HepG2 (cell line): ENCODE measurements around the gene PPARA. TPM values are rescaled to one million over a fixed set of nuclear protein-coding genes. Genes with fewer than 3 reads are reported as not detected.

Experiments
- CHCHD3 ChIP-seq: sonication (generic); formaldehyde crosslinking; IDR thresholded peaks from 2 replicates; pipeline ENCODE4 v1.8.0; 2022; ENCODE audit warnings: mild to moderate bottlenecking, missing genetic modification reagents, moderate library complexity
- FOXK1 ChIP-seq: sonication (generic); formaldehyde crosslinking; IDR thresholded peaks from 2 replicates; pipeline ENCODE4 v1.4.0; 2020; ENCODE audit warnings: low read depth, missing genetic modification reagents, borderline replicate concordance
- HNRNPL ChIP-seq: fragments of 200-400 bp; formaldehyde crosslinking; IDR thresholded peaks from 2 replicates; pipeline ENCODE4 v1.6.1; 2017; ENCODE audit warnings: mild to moderate bottlenecking, low read depth, low read length
- KLF11 ChIP-seq: IDR thresholded peaks from 2 replicates; pipeline ENCODE4 v1.6.1; 2016; ENCODE audit warnings: missing compliant biosample characterization
- MLX ChIP-seq: IDR thresholded peaks from 2 replicates; pipeline ENCODE4 v1.6.1; 2016
- MTF2 ChIP-seq: sonication (generic); formaldehyde crosslinking; IDR thresholded peaks from 2 replicates; pipeline ENCODE4 v1.5.0; 2020; ENCODE audit warnings: missing genetic modification reagents, borderline replicate concordance
- PHB2 ChIP-seq: fragments of 450-650 bp; IDR thresholded peaks from 2 replicates; pipeline ENCODE4 v1.6.1; 2018; ENCODE audit not compliant: partially characterized antibody
- RAD21 ChIP-seq: fragments of 450-650 bp; formaldehyde crosslinking; IDR thresholded peaks from 2 replicates; pipeline ENCODE4 v1.5.0; 2020; ENCODE audit warnings: mild to moderate bottlenecking
- SYNCRIP ChIP-seq: fragments of 200-400 bp; formaldehyde crosslinking; IDR thresholded peaks from 2 replicates; pipeline ENCODE4 v1.6.1; 2018; ENCODE audit warnings: mild to moderate bottlenecking, low read depth, low read length; ENCODE audit not compliant: insufficient read depth
- TGIF2 ChIP-seq: IDR thresholded peaks from 2 replicates; pipeline ENCODE4 v1.6.1; 2016; ENCODE audit warnings: control low read depth, missing compliant biosample characterization
- THYN1 ChIP-seq: sonication (generic); formaldehyde crosslinking; IDR thresholded peaks from 2 replicates; pipeline ENCODE4 v1.8.1; 2023; ENCODE audit warnings: low read depth, mild to moderate bottlenecking, moderate library complexity, missing genetic modification reagents, borderline replicate concordance
- TSC22D2 ChIP-seq: sonication (generic); formaldehyde crosslinking; IDR thresholded peaks from 2 replicates; pipeline ENCODE4 v1.5.1; 2020; ENCODE audit warnings: missing genetic modification reagents, mild to moderate bottlenecking, borderline replicate concordance
- ZKSCAN5 ChIP-seq: sonication (generic); formaldehyde crosslinking; IDR thresholded peaks from 2 replicates; pipeline ENCODE4 v1.5.1; 2020; ENCODE audit warnings: mild to moderate bottlenecking, missing genetic modification reagents
- ZNF225 ChIP-seq: sonication (generic); formaldehyde crosslinking; IDR thresholded peaks from 2 replicates; pipeline ENCODE4 v1.4.0; 2020; ENCODE audit warnings: mild to moderate bottlenecking, missing genetic modification reagents
- ZNF260 ChIP-seq: sonication (generic); formaldehyde crosslinking; IDR thresholded peaks from 2 replicates; pipeline ENCODE4 v1.4.0; 2020; ENCODE audit warnings: missing genetic modification reagents, low read depth, mild to moderate bottlenecking, borderline replicate concordance
- ZNF274 ChIP-seq: sonication (generic); formaldehyde crosslinking; IDR thresholded peaks from 2 replicates; pipeline ENCODE4 v1.5.1; 2020; ENCODE audit warnings: mild to moderate bottlenecking, missing genetic modification reagents
- ZNF616 ChIP-seq: sonication (generic); formaldehyde crosslinking; IDR thresholded peaks from 2 replicates; pipeline ENCODE4 v1.5.0; 2020; ENCODE audit warnings: low read depth, mild to moderate bottlenecking, missing genetic modification reagents
- polyA plus RNA-seq, 8 experiments: library from polyadenylated mRNA; depleted of rRNA in 3 of 8; stranded (reverse) in 7 of 8; unstranded in 1 of 8; fragments of >200 nt; fragmentation: Illumina TruSeq in 4 of 8; extraction: Trizol in 4 of 8; gene quantifications; 2 replicates each; pipeline versions ENCODE4 v1.2.1 to v1.2.3, GENCODE V29; 2011 to 2016; ENCODE audit warnings: low read depth in 4 of 8, missing spikeins in 1 of 8, mixed read lengths in 1 of 8; ENCODE audit not compliant: insufficient read depth in 1 of 8
- total RNA-seq, 5 experiments: library from RNA; depleted of rRNA; stranded (reverse); fragments of >200 nt; fragmentation: Illumina TruSeq; extraction: Trizol; gene quantifications; 2 replicates each; pipeline ENCODE4 v1.2.3, GENCODE V29; 2016; ENCODE audit warnings: low read depth in 1 of 5
- TF ChIP-seq, protein P1 (sequence below): sonication (generic); formaldehyde crosslinking; IDR thresholded peaks from 2 replicates; pipeline ENCODE4 v1.9.0; 2021; ENCODE audit warnings: missing genetic modification reagents, borderline replicate concordance
- TF ChIP-seq, protein P2 (sequence below): sonication (generic); formaldehyde crosslinking; conservative IDR thresholded peaks from 2 replicates; pipeline ENCODE4 v1.8.0; 2022; ENCODE audit warnings: missing genetic modification reagents
- TF ChIP-seq, protein P3 (sequence below): sonication (generic); formaldehyde crosslinking; IDR thresholded peaks from 2 replicates; pipeline ENCODE4 v1.4.0; 2020; ENCODE audit warnings: mild to moderate bottlenecking, missing genetic modification reagents
- TF ChIP-seq, protein P4 (sequence below): sonication (generic); formaldehyde crosslinking; IDR thresholded peaks from 2 replicates; pipeline ENCODE4 v1.4.0; 2020; ENCODE audit warnings: low read depth, missing genetic modification reagents

PPARA gene
- total and polyA plus RNA-seq, 2 of the 13 experiments (the other 11 are each of a cell fraction or from before 2014, with no cell fraction given) = 18.2 to 24.7 TPM

GRCh38 chr22:46132830-46133587 lies 17.3 kb upstream of the PPARA start (continued):
- TF ChIP-seq, protein P1, sequence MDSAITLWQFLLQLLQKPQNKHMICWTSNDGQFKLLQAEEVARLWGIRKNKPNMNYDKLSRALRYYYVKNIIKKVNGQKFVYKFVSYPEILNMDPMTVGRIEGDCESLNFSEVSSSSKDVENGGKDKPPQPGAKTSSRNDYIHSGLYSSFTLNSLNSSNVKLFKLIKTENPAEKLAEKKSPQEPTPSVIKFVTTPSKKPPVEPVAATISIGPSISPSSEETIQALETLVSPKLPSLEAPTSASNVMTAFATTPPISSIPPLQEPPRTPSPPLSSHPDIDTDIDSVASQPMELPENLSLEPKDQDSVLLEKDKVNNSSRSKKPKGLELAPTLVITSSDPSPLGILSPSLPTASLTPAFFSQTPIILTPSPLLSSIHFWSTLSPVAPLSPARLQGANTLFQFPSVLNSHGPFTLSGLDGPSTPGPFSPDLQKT (CRISPR knock-in tag) = 0 out of 2 replicates have a peak, but pooled peaks have one; percentile 30
- TF ChIP-seq, protein P2, sequence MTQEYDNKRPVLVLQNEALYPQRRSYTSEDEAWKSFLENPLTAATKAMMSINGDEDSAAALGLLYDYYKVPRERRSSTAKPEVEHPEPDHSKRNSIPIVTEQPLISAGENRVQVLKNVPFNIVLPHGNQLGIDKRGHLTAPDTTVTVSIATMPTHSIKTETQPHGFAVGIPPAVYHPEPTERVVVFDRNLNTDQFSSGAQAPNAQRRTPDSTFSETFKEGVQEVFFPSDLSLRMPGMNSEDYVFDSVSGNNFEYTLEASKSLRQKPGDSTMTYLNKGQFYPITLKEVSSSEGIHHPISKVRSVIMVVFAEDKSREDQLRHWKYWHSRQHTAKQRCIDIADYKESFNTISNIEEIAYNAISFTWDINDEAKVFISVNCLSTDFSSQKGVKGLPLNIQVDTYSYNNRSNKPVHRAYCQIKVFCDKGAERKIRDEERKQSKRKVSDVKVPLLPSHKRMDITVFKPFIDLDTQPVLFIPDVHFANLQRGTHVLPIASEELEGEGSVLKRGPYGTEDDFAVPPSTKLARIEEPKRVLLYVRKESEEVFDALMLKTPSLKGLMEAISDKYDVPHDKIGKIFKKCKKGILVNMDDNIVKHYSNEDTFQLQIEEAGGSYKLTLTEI = no peak
- no peak for TF ChIP-seq ZNF260
- no peak for TF ChIP-seq KLF11
- TF ChIP-seq PHB2 = no peak
- TF ChIP-seq MLX = peak; percentile 82; the same call in 1 of the 2 replicates
- peak; percentile 55; the same call in 1 of the 2 replicates for TF ChIP-seq ZNF274 (CRISPR knock-in tag)
- TF ChIP-seq MTF2 = no peak
- no peak for TF ChIP-seq THYN1 (CRISPR knock-in tag)
- TF ChIP-seq, protein P3, sequence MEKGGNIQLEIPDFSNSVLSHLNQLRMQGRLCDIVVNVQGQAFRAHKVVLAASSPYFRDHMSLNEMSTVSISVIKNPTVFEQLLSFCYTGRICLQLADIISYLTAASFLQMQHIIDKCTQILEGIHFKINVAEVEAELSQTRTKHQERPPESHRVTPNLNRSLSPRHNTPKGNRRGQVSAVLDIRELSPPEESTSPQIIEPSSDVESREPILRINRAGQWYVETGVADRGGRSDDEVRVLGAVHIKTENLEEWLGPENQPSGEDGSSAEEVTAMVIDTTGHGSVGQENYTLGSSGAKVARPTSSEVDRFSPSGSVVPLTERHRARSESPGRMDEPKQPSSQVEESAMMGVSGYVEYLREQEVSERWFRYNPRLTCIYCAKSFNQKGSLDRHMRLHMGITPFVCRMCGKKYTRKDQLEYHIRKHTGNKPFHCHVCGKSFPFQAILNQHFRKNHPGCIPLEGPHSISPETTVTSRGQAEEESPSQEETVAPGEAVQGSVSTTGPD (CRISPR knock-in tag) = no peak
- no peak for TF ChIP-seq ZNF616
- no peak for TF ChIP-seq ZKSCAN5 (CRISPR knock-in tag)
- TF ChIP-seq, protein P4, sequence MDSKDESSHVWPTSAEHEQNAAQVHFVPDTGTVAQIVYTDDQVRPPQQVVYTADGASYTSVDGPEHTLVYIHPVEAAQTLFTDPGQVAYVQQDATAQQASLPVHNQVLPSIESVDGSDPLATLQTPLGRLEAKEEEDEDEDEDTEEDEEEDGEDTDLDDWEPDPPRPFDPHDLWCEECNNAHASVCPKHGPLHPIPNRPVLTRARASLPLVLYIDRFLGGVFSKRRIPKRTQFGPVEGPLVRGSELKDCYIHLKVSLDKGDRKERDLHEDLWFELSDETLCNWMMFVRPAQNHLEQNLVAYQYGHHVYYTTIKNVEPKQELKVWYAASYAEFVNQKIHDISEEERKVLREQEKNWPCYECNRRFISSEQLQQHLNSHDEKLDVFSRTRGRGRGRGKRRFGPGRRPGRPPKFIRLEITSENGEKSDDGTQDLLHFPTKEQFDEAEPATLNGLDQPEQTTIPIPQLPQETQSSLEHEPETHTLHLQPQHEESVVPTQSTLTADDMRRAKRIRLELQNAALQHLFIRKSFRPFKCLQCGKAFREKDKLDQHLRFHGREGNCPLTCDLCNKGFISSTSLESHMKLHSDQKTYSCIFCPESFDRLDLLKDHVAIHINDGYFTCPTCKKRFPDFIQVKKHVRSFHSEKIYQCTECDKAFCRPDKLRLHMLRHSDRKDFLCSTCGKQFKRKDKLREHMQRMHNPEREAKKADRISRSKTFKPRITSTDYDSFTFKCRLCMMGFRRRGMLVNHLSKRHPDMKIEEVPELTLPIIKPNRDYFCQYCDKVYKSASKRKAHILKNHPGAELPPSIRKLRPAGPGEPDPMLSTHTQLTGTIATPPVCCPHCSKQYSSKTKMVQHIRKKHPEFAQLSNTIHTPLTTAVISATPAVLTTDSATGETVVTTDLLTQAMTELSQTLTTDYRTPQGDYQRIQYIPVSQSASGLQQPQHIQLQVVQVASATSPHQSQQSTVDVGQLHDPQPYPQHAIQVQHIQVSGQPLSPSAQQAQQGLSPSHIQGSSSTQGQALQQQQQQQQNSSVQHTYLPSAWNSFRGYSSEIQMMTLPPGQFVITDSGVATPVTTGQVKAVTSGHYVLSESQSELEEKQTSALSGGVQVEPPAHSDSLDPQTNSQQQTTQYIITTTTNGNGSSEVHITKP = no peak
- no peak for TF ChIP-seq TGIF2 (CRISPR knock-in tag)
- no peak for TF ChIP-seq FOXK1 (CRISPR knock-in tag)
- TF ChIP-seq RAD21 (CRISPR knock-in tag) = no peak
- TF ChIP-seq CHCHD3 (CRISPR knock-in tag) = no peak
- no peak for TF ChIP-seq SYNCRIP
- no peak for TF ChIP-seq ZNF225
- no peak for TF ChIP-seq TSC22D2
- peak; percentile 85 for TF ChIP-seq HNRNPL
